Midbrain (tissue), 1 donor: Measurements from ENCODE around the gene COL18A1.
"Not testable (repeated sequence)": the region's sequence is repeated elsewhere in the genome, so short reads cannot be mapped to it uniquely, and the experiment has no call there.

Experiments used
- DNase-seq: peaks from one replicate; lab custom pipeline; 2025; lab: John Stamatoyannopoulos, UW

COL18A1 gene

GRCh38 chr21:45441431-45442255, 36.7 kb downstream of the COL18A1 start:
- DNase-seq, result no peak

GRCh38 chr21:45442276-45442675, 37.3 kb downstream of the COL18A1 start:
- no peak for DNase-seq

- not testable (repeated sequence) for DNase-seq
Observed at GRCh38 chr21:45442686-45443594, 38.0 kb downstream of the COL18A1 start.

DNA sequence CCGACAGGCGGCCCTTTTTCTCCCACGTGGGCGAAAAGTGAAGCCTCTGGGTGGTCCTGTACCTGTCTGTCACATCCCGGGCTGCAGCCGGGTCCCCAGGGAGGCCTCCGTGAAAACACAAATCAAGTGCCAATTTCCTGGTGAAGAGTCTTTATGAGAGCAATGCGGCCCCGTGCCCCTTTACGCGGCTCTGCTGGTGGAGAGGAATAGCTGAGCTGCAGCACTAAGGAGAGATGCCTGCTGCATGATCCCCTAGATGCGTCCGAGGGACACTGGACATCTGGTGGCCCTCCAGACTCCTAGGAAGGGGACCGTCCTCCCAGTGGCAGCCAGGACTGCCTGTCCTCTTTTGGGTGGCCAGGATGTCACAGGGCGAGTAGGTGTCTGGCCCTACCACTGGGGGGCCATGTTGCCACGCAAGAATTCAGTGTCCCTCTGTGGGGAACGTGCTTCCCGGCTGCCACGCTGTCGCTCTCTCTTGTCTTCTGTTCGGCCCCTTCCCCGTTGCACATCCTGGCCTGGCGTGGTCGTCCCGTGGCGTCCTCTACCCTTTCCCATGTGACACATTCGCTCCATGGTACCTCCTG, 38.7 kb downstream of the COL18A1 start:
- DNase-seq, result peak; percentile 37

DNA sequence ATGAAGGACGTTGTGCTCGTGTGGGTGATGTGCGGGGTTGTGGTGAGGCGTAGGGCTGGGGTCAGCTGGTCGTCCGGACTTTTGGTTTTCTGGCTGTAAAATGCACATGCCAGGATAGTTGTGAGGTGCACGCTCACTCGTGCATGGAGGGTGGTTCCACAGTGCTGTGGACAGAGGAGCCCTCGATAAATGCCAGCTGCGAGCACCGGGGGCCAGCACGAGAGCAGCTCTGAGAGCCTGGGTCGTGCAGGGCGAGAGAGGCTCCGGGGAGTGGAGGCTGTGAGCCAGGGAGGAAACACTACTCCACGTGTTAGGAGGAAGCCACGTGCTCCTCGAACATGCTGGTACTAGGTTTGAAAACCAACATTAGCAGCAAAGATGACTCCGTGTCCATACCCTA, 39.4 kb downstream of the COL18A1 start:
- no peak for DNase-seq

DNA sequence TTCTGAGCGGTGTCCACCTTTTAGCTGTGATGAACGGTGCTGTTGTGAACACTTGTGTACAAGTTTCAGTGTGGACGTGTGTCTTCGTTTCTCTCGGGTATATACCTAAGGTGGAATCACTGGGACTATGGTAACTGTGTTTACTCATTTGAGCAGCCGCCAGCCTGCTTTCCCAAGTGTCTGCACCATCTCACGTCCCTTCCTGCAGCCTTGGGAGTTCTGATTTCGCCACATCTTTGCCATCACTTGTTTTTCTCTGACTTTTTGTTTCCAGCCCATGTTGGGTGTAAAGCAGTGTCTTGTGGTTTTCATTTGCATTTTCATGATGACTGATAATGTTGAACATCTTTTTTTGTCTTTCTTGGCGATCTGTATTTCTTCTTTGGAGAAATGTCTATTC, 40.4 kb downstream of the COL18A1 start:
- DNase-seq, result no peak

GRCh38 chr21:45447821-45448220, 42.9 kb downstream of the COL18A1 start:
- no peak for DNase-seq

DNA sequence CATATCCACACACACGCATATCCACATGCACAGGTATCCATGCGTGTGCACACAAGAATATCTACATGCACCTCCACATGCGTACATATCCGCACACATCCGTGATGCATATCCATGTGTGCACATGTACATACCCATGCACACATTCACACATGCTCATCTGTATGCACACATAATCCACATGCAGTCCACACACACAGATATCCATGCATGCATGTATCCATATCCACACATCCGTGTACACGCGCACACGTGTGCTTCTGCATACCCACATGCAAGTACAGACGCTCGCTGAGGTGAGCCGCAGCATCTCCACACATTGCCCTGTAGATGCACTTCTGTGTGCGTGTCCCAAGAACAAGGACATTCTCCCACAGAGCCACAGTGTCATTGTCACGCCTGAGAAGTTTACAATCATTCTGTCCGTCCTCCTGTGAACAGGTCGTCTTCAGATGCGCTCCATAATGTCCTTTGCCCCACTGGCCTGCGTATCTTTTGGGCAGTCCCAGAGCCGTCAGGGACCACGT, 43.4 kb downstream of the COL18A1 start:
- DNase-seq, result no peak

GRCh38 chr21:45448810-45449657, 44.1 kb downstream of the COL18A1 start:
- DNase-seq, result no peak

- DNase-seq, result no peak
Observed at GRCh38 chr21:45449658-45450422, 44.9 kb downstream of the COL18A1 start.

DNA sequence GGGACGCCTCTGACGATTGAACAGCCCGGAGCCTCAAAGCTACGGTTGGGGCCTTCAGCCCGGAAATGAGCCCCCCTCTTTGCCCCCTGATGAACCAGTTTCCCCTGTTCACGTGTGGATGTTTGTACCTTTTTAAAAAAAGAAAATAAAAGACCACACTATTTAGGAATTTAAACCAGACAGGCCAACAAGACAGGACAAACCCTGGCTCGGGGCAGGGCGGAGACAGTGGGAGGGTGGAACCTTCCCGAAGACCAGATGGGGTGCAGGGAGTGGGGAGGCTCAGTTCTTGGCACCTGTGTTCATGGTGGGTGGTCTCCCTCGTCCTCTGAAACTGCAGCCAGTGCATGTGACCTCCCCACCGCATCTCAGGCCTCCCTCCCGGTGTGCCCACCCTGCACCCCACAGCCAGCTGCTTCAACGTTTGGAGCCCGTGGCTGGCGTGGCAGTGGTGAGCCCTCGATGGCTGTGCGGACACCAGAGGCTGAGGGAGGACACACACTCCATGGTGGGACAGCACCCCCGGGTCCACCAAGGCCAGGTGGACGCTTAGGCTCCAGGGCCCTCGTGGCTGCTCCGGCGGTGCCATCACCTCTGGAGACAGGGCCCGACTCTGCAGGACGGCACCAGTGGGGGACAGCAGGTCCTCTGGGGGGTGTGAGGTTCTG, 45.6 kb downstream of the COL18A1 start:
- no peak for DNase-seq

- no peak for DNase-seq
Observed at GRCh38 chr21:45451091-45451740, 46.3 kb downstream of the COL18A1 start.

DNA sequence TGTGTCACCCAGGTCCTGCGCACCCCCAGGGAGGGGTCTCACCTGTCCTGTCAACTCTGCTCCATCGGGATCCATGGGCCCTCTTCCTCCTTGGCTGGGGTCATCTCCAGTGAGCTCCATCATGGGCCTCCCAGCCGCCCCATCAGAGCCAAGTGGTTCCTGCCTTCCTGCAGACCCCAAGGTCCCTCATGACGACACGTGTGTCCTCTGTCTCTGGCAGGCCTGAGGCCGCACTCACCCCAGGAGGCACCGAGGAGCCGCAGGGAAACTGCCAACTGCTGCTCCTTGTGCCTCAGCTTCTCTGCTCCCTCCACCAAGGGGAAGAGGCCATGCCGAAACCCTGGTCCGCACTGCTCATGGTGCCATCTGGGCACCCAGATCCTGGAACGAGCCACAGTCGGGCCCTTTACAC, 46.8 kb downstream of the COL18A1 start:
- DNase-seq, result no peak

DNA sequence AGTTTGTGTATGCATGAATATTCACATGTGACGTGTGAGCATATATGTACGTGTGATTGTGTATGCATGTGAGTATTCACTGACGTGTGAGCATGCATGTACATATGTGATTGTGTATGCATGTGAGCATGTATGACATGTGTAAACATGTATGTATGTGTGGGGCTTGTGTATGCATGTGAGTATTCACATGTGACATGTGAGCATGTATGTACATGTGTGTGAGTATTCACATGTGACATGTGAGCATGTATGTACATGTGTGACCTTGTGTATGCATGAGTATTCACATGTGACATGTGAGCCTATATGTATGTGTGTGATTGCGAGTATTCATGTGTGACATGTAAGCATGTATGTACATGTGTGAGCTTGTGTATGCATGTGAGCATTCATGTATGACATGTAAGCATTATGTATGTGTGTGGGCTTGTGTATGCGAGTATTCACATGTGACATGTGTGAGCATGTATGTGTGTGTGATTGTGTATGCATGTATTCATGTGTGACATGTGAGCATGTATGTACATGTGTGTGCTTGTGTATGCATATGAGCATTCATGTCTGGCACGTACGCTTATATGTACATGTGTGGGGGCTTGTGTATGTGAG, 47.8 kb downstream of the COL18A1 start:
- no peak for DNase-seq

GRCh38 chr21:45453308-45453950, 48.5 kb downstream of the COL18A1 start:
- no peak for DNase-seq

DNA sequence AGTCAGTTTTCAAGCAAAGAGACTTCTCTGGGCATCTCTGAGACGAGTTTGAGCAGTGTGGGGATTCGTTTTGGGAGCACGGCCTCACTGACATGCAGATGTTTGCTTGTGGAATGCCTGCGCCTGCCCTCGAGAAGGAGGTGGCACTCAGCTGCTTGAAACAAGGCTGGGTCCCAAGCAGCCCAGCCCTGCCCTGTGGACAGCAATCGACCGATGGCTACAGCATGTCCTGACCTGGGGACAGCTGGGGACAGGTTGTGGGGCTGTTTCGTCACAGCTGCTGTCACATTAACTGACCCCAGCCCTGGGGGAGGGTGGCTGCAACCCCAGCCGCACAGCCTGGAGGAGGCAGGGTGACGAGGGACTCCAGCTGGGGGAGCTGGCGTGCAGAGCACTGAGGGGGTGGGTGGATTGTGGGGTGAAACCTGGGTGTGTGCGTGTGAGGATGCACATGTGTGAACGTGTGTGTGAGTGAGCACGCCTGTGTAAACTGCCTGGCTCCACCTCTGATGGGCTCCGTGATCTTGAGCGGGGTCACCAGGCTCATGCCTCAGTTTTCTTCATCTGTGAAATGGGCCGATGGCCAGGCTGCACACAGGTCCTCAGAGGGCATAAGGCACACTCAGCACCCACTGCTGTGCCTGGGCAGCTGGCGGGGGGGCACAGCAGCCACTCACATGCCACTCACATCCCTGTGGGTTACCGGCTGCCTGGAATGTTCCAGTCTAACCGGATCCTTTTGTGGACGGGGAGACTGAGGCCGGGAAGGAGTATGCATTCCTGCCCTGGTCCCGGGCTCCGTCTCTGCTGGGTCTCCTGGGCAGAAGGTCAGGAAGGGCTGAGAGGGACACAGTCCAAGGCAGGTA, 49.3 kb downstream of the COL18A1 start:
- no peak for DNase-seq

- DNase-seq, result peak; percentile 30
Observed at GRCh38 chr21:45454926-45455673, 50.1 kb downstream of the COL18A1 start.
